K562 (cell line): ENCODE data around the gene TRAPPC2L. TPM values are rescaled to one million over a fixed set of nuclear protein-coding genes. Genes with fewer than 3 reads are reported as not detected.

Experiments
- BCL6 ChIP-seq: fragments of 250-450 bp; sonication (Bioruptor Pico); IDR thresholded peaks from 2 replicates; pipeline ENCODE4 v1.4.0; 2020
- CAMTA2 ChIP-seq: fragments of 250-450 bp; sonication (Bioruptor Pico); conservative IDR thresholded peaks from 2 replicates; pipeline ENCODE4 v1.5.1; 2022
- CBX8 ChIP-seq: fragments of 200-600 bp; sonication (generic); IDR thresholded peaks from 2 replicates; pipeline ENCODE4 v1.6.1; 2012; ENCODE audit warnings: borderline replicate concordance, mixed run types, low read depth, mild to moderate bottlenecking, moderate library complexity, mixed read lengths, low read length, control low read depth, inconsistent platforms; ENCODE audit not compliant: poor library complexity, severe bottlenecking; ENCODE audit errors: extremely low read depth
- ETV5 ChIP-seq: sonication (generic); formaldehyde crosslinking; IDR thresholded peaks from 2 replicates; pipeline ENCODE4 v1.4.0; 2020; ENCODE audit warnings: low read depth, mild to moderate bottlenecking, missing genetic modification reagents
- GATA2 ChIP-seq: sonication (generic); formaldehyde crosslinking; IDR thresholded peaks from 2 replicates; pipeline ENCODE4 v1.4.0; 2020; ENCODE audit warnings: mild to moderate bottlenecking, missing genetic modification reagents
- HOXB6 ChIP-seq: fragments of 250-450 bp; sonication (Bioruptor Pico); IDR thresholded peaks from 2 replicates; pipeline ENCODE4 v1.5.1; 2022; ENCODE audit warnings: mild to moderate bottlenecking, borderline replicate concordance
- MAFF ChIP-seq: IDR thresholded peaks from 2 replicates; pipeline ENCODE4 v1.6.1; 2012; ENCODE audit warnings: low read length, improper control_type of control experiment
- PHF8 ChIP-seq: fragments of 200-600 bp; sonication (generic); IDR thresholded peaks from 2 replicates; pipeline ENCODE4 v1.6.1; 2012; ENCODE audit warnings: mixed run types, mild to moderate bottlenecking, inconsistent platforms, low read length, moderate library complexity, borderline replicate concordance
- RBM17 ChIP-seq: fragments of 200-400 bp; formaldehyde crosslinking; IDR thresholded peaks from 2 replicates; pipeline ENCODE4 v1.6.1; 2017; ENCODE audit warnings: low read depth, mild to moderate bottlenecking, low read length, borderline replicate concordance
- RBM34 ChIP-seq: fragments of 200-400 bp; formaldehyde crosslinking; IDR thresholded peaks from 2 replicates; pipeline ENCODE4 v1.6.1; 2018; ENCODE audit warnings: low read length, borderline replicate concordance; ENCODE audit not compliant: insufficient read depth
- SIRT6 ChIP-seq: IDR thresholded peaks from one replicate; pipeline ENCODE4 v1.6.1; 2012; ENCODE audit warnings: low read depth, mild to moderate bottlenecking, control low read depth, inconsistent platforms, low read length, moderate library complexity
- SIX5 ChIP-seq, 2 experiments: IDR thresholded peaks; 2 replicates each; pipeline ENCODE4 v1.6.1; 2011; ENCODE audit warnings: low read length in 2 of 2, borderline replicate concordance in 1 of 2, low read depth in 1 of 2, mild to moderate bottlenecking in 1 of 2, moderate library complexity in 1 of 2; ENCODE audit not compliant: insufficient read depth in 1 of 2
- TFAM ChIP-seq: fragments of 250-450 bp; sonication (Bioruptor Pico); conservative IDR thresholded peaks from 2 replicates; pipeline ENCODE4 v1.5.0; 2021; ENCODE audit warnings: mild to moderate bottlenecking, moderate library complexity
- TSC22D4 ChIP-seq: fragments of 450-650 bp; IDR thresholded peaks from 2 replicates; pipeline ENCODE4 v1.6.1; 2016; ENCODE audit warnings: missing genetic modification characterization, missing biosample characterization, control low read depth
- ZKSCAN8 ChIP-seq: fragments of 200-800 bp; sonication (Bioruptor generic); IDR thresholded peaks from 2 replicates; pipeline ENCODE4 v1.6.1; 2016; ENCODE audit warnings: missing genetic modification characterization, missing compliant biosample characterization
- ZNF12 ChIP-seq: sonication (generic); formaldehyde crosslinking; IDR thresholded peaks from 2 replicates; pipeline ENCODE4 v1.4.0; 2020; ENCODE audit warnings: mild to moderate bottlenecking, missing genetic modification reagents
- ZNF589 ChIP-seq: fragments of 200-800 bp; sonication (Bioruptor generic); IDR thresholded peaks from 2 replicates; pipeline ENCODE4 v1.6.1; 2016; ENCODE audit warnings: low read depth, missing genetic modification characterization, missing compliant biosample characterization
- polyA plus RNA-seq, 8 experiments: library from polyadenylated mRNA; depleted of rRNA in 4 of 8; stranded (reverse) in 5 of 8; unstranded in 3 of 8; fragments of >200 nt; fragmentation: Nextera tagmentation in 2 of 8; fragmentation: Illumina TruSeq in 1 of 8; extraction: Ambion mirVana in 2 of 8; extraction: Trizol in 1 of 8; gene quantifications; 2 replicates each; pipeline versions ENCODE4 v1.2.1 to v1.2.3, GENCODE V29; 2011 to 2014; ENCODE audit warnings: inconsistent platforms in 1 of 8, missing spikeins in 1 of 8
- total RNA-seq, 7 experiments: library from RNA; depleted of rRNA in 6 of 7; stranded (reverse); fragments of >200 nt in 6 of 7; fragmentation: Illumina TruSeq in 2 of 7; extraction: Trizol in 2 of 7; gene quantifications; 2 replicates each; pipeline versions ENCODE4 v1.2.1 to v1.2.3, GENCODE V29; 2011 to 2021; ENCODE audit warnings: low replicate concordance in 1 of 7
- TF ChIP-seq, protein P1 (sequence below): fragments of 450-650 bp; formaldehyde crosslinking; IDR thresholded peaks from 2 replicates; pipeline ENCODE4 v1.4.0; 2022; ENCODE audit warnings: missing genetic modification characterization
- TF ChIP-seq, protein P2 (sequence below): fragments of 250-450 bp; sonication (Bioruptor Pico); IDR thresholded peaks from 2 replicates; pipeline ENCODE4 v1.4.0; 2020; ENCODE audit warnings: mild to moderate bottlenecking, moderate library complexity, borderline replicate concordance
- TF ChIP-seq, protein P3 (sequence below): fragments of 250-450 bp; sonication (Bioruptor Pico); IDR thresholded peaks from 2 replicates; pipeline ENCODE4 v1.9.0; 2021; ENCODE audit warnings: mild to moderate bottlenecking
- TF ChIP-seq, protein P4 (sequence below), 3 experiments: fragments of 200-800 bp in 1 of 3; sonication (Bioruptor generic) in 1 of 3; sonication (generic) in 1 of 3; formaldehyde crosslinking in 1 of 3; IDR thresholded peaks; 2 replicates each; pipeline versions ENCODE4 v1.6.1 to v1.8.0; 2016 to 2022; ENCODE audit warnings: mild to moderate bottlenecking in 2 of 3, missing compliant biosample characterization in 2 of 3, missing genetic modification characterization in 2 of 3, missing genetic modification reagents in 1 of 3

TRAPPC2L gene
- total and polyA plus RNA-seq, 9 of the 15 experiments (the other 6 are each of a cell fraction or from before 2014, with no cell fraction given): 60.4 to 398 (median 97.5) TPM

DNA sequence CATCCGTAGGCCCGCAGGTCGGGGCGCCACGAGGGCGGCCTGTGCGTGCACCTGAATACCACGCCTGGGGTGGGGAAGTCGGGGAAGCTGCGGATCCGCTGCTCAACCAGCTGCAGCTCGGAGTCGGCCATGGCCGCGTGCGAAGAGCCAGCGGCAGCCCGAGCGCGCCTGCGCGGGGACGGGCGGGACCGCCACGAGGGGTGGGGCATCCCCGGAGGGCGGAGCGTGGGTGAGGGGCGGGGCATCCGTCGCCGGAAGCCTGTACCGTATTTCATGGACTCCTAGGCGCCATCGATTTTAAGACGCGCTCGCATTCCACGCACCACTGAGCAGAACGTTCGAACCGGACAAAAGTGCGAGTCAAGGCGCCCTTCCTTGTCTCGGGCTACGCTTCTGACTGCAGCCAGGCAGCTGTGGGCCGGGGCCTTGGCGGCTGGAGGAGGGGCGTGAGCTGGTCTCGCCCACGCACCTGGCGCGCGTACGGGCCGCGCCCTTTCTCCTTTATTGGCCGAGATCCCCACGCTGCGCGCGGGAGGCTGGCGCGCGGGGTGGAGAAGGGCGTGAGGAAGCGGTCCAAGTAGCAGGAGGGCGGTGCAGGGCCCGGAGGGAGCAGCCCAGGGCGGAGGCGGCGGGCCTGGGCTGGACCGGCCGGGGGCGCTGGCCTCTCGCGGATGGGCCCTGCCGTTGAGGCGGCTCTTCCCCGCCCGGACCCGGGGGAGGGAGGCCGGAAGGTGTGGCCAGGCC is 45.0 kb upstream of the TRAPPC2L start, which contains the start of gene APRT (continued):
- TF ChIP-seq CAMTA2 (CRISPR knock-in tag) (no peak), MAFF (no peak), GATA2 (CRISPR knock-in tag) (no peak), ETV5 (peak; percentile 88), BCL6 (CRISPR knock-in tag) (no peak), RBM17 (no peak), SIRT6 (no peak), TSC22D4 (tag) (no peak), CBX8 (no peak), SIX5 (IDR thresholded peaks at IDR 0.05; ENCODE audit: borderline replicate concordance in 1 of 2, insufficient read depth in 1 of 2, low read depth in 1 of 2, low read length in 2 of 2) (no peak), ZNF589 (CRISPR knock-in tag) (no peak), ZKSCAN8 (no peak), RBM34 (no peak; the same call in 1 of the 2 replicates), ZNF12 (CRISPR knock-in tag) (no peak), PHF8 (peak; percentile 76; the same call in 1 of the 2 replicates), TFAM (no peak), HOXB6 (CRISPR knock-in tag) (no peak)
- TF ChIP-seq, protein P1, sequence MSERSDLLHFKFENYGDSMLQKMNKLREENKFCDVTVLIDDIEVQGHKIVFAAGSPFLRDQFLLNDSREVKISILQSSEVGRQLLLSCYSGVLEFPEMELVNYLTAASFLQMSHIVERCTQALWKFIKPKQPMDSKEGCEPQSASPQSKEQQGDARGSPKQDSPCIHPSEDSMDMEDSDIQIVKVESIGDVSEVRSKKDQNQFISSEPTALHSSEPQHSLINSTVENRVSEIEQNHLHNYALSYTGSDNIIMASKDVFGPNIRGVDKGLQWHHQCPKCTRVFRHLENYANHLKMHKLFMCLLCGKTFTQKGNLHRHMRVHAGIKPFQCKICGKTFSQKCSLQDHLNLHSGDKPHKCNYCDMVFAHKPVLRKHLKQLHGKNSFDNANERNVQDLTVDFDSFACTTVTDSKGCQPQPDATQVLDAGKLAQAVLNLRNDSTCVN: no peak
- TF ChIP-seq, protein P2, sequence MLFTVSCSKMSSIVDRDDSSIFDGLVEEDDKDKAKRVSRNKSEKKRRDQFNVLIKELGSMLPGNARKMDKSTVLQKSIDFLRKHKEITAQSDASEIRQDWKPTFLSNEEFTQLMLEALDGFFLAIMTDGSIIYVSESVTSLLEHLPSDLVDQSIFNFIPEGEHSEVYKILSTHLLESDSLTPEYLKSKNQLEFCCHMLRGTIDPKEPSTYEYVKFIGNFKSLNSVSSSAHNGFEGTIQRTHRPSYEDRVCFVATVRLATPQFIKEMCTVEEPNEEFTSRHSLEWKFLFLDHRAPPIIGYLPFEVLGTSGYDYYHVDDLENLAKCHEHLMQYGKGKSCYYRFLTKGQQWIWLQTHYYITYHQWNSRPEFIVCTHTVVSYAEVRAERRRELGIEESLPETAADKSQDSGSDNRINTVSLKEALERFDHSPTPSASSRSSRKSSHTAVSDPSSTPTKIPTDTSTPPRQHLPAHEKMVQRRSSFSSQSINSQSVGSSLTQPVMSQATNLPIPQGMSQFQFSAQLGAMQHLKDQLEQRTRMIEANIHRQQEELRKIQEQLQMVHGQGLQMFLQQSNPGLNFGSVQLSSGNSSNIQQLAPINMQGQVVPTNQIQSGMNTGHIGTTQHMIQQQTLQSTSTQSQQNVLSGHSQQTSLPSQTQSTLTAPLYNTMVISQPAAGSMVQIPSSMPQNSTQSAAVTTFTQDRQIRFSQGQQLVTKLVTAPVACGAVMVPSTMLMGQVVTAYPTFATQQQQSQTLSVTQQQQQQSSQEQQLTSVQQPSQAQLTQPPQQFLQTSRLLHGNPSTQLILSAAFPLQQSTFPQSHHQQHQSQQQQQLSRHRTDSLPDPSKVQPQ (CRISPR knock-in tag): no peak
- TF ChIP-seq, protein P3, sequence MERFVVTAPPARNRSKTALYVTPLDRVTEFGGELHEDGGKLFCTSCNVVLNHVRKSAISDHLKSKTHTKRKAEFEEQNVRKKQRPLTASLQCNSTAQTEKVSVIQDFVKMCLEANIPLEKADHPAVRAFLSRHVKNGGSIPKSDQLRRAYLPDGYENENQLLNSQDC (CRISPR knock-in tag): no peak
- TF ChIP-seq, protein P4, sequence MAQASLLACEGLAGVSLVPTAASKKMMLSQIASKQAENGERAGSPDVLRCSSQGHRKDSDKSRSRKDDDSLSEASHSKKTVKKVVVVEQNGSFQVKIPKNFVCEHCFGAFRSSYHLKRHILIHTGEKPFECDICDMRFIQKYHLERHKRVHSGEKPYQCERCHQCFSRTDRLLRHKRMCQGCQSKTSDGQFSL (CRISPR knock-in tag; IDR thresholded peaks at IDR 0.05): no peak
- TF ChIP-seq, protein P4 (tag; IDR thresholded peaks at IDR 0.05): no peak
